NT2/D1 (cell line): ENCODE measurements around the gene ROR2.
"Not testable (repeated sequence)": the region's sequence is repeated elsewhere in the genome, so short reads cannot be mapped to it uniquely, and the experiment has no call there.

Experiments used
- DNase-seq: peaks from one replicate; pipeline ENCODE4 v3.0.0-alpha.2; 2011; ENCODE audit warnings: low read depth, low spot score
- H3K27me3 ChIP-seq: 2 replicates; pipeline ENCODE4 v1.6.0; 2011; ENCODE audit warnings: mild to moderate bottlenecking; ENCODE audit not compliant: insufficient read length, insufficient read depth
- H3K36me3 ChIP-seq: 2 replicates; pipeline ENCODE4 v1.6.1; 2011; ENCODE audit warnings: mild to moderate bottlenecking, low read length, mixed read lengths; ENCODE audit not compliant: insufficient read depth, insufficient read length
- H3K4me1 ChIP-seq: 2 replicates; pipeline ENCODE4 v1.5.1; 2011; ENCODE audit not compliant: insufficient read depth, insufficient read length
- H3K4me3 ChIP-seq: 2 replicates; pipeline ENCODE4 v1.5.1; 2011; ENCODE audit warnings: low read depth; ENCODE audit not compliant: insufficient read length
- H3K9ac ChIP-seq: 2 replicates; pipeline ENCODE4 v1.6.0; 2011; ENCODE audit warnings: low read depth; ENCODE audit not compliant: insufficient read length
- H3K9me3 ChIP-seq: 2 replicates; pipeline ENCODE4 v1.5.1; 2011; ENCODE audit warnings: mild to moderate bottlenecking, low read length; ENCODE audit not compliant: insufficient read depth
- SUZ12 ChIP-seq: IDR thresholded peaks from 2 replicates; pipeline ENCODE4 v1.6.1; 2011; ENCODE audit not compliant: insufficient read length, insufficient read depth; ENCODE audit errors: extremely low read depth
- YY1 ChIP-seq: IDR thresholded peaks from 2 replicates; pipeline ENCODE4 v1.6.1; 2011; ENCODE audit not compliant: insufficient read length, insufficient read depth
- ZNF274 ChIP-seq: IDR thresholded peaks from 2 replicates; pipeline ENCODE4 v1.6.1; 2011; ENCODE audit warnings: mild to moderate bottlenecking, low read depth, low read length

ROR2 gene

GRCh38 chr9:91978740-91979414 is 28.8 kb upstream of the ROR2 start:
- TF ChIP-seq ZNF274 = no peak
- no peak for TF ChIP-seq YY1
- TF ChIP-seq SUZ12 = no peak
- no peak overlapping the region for H3K4me3 ChIP-seq
- DNase-seq = no peak
- no peaks in the 10 kb centered on the region for H3K27me3 ChIP-seq
- H3K9me3 ChIP-seq = peaks cover 25% of the 10 kb centered on the region
- no peaks in the 10 kb centered on the region for H3K36me3 ChIP-seq
- no peak overlapping the region for H3K9ac ChIP-seq
- peaks cover 3% of the 10 kb centered on the region for H3K4me1 ChIP-seq

GRCh38 chr9:91975254-91975653 is 25.2 kb upstream of the ROR2 start:
- not testable (repeated sequence) for H3K9ac ChIP-seq, H3K27me3 ChIP-seq, H3K9me3 ChIP-seq, H3K4me1 ChIP-seq, H3K36me3 ChIP-seq, DNase-seq, H3K4me3 ChIP-seq

DNA sequence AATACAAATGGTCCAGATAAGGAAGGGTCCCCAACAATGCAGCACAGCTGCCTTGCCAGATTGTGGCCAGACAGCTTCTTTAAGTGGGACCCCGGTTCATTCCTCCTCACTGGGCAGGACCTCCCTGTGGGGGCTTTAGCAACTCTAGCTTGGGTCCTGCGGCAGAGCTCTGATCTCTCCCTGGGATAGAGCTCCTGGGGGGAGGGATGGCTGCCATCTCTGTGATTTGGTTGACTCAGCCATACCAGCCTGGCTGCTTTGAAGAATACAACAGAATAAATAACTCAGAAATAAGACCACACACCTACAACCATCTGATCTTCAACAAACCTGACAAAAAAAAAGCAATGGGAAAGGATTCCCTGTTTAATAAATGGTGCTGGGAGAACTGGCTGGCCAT is 22.7 kb upstream of the ROR2 start:
- H3K27me3 ChIP-seq = no peaks in the 10 kb centered on the region
- no peak overlapping the region for H3K9ac ChIP-seq
- H3K9me3 ChIP-seq = no peaks in the 10 kb centered on the region
- H3K4me3 ChIP-seq = no peak overlapping the region
- no peak for TF ChIP-seq SUZ12
- TF ChIP-seq ZNF274 = no peak
- no peak for TF ChIP-seq YY1
- H3K4me1 ChIP-seq = no peaks in the 10 kb centered on the region
- no peaks in the 10 kb centered on the region for H3K36me3 ChIP-seq
- no peak for DNase-seq

DNA sequence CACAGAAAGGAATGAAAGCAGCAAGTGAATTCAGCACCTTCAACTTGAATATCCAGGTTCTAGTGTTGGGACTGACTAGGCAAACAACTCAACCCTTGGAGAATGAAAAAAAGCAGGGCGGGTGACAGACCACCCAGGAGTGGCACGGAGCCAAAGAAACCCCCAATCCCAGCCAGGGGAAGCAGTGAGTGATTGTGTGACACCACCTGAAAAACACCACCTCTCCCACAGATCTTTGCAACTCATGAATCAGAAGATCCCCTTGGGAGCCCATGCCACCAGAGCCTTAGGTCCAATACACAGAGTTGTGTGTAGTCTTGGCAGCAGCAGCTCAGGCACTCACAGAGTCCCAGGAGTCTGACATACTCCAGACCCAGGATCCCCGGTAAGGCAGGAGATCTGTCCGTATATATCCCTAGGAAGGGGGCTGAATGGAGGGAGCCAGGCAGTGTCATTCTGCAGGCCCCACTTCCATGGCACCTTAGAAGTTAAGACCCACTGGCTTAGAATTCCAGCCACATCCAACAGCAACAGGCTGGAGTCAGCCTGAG is 22.1 kb upstream of the ROR2 start:
- Histone ChIP-seq H3K4me1 (no peaks in the 10 kb centered on the region), H3K36me3 (no peaks in the 10 kb centered on the region), H3K4me3 (no peak overlapping the region), H3K9ac (no peak overlapping the region), H3K27me3 (no peaks in the 10 kb centered on the region), H3K9me3 (no peaks in the 10 kb centered on the region)
- no peak for TF ChIP-seq SUZ12
- no peak for DNase-seq

- no peaks in the 10 kb centered on the region for H3K4me1 ChIP-seq
- TF ChIP-seq SUZ12 (no peak), YY1 (no peak), ZNF274 (no peak)
- 0 out of 2 replicates have a peak, but pooled peaks cover 8% of the 10 kb centered on the region for H3K9me3 ChIP-seq
- no peaks in the 10 kb centered on the region for H3K27me3 ChIP-seq
- DNase-seq = no peak
- no peaks in the 10 kb centered on the region for H3K36me3 ChIP-seq
- no peak overlapping the region for H3K9ac ChIP-seq
- H3K4me3 ChIP-seq = no peak overlapping the region
Observed at GRCh38 chr9:91967259-91967658, 17.2 kb upstream of the ROR2 start.

GRCh38 chr9:91966503-91966902 is 16.5 kb upstream of the ROR2 start:
- DNase-seq = no peak
- no peak for TF ChIP-seq ZNF274
- Histone ChIP-seq H3K4me3 (no peak overlapping the region), H3K36me3 (no peaks in the 10 kb centered on the region), H3K9ac (no peak overlapping the region), H3K4me1 (no peaks in the 10 kb centered on the region), H3K9me3 (0 out of 2 replicates have a peak, but pooled peaks cover 8% of the 10 kb centered on the region), H3K27me3 (no peaks in the 10 kb centered on the region)

- TF ChIP-seq ZNF274 (no peak), SUZ12 (no peak), YY1 (no peak)
- Histone ChIP-seq H3K9ac (no peak overlapping the region), H3K4me1 (no peaks in the 10 kb centered on the region)
Observed at GRCh38 chr9:91963711-91964240, 13.7 kb upstream of the ROR2 start.

GRCh38 chr9:91960367-91960766 is 10.3 kb upstream of the ROR2 start:
- no peaks in the 10 kb centered on the region for H3K36me3 ChIP-seq
- no peak for DNase-seq
- TF ChIP-seq SUZ12 (no peak), YY1 (no peak), ZNF274 (no peak)
- H3K4me3 ChIP-seq = no peak overlapping the region
- no peaks in the 10 kb centered on the region for H3K27me3 ChIP-seq
- no peaks in the 10 kb centered on the region for H3K4me1 ChIP-seq
- H3K9me3 ChIP-seq = peaks cover 26% of the 10 kb centered on the region; the same call in 1 of the 2 replicates
- no peak overlapping the region for H3K9ac ChIP-seq

More at GRCh38 chr9:91963711-91964240, 13.7 kb upstream of the ROR2 start:
- H3K9me3 ChIP-seq = peaks cover 26% of the 10 kb centered on the region; the same call in 1 of the 2 replicates
- H3K27me3 ChIP-seq = no peaks in the 10 kb centered on the region
- no peak overlapping the region for H3K4me3 ChIP-seq
- no peaks in the 10 kb centered on the region for H3K36me3 ChIP-seq
- DNase-seq = no peak
